ENCODE data around the gene MRPS5.

MRPS5 gene

DNA sequence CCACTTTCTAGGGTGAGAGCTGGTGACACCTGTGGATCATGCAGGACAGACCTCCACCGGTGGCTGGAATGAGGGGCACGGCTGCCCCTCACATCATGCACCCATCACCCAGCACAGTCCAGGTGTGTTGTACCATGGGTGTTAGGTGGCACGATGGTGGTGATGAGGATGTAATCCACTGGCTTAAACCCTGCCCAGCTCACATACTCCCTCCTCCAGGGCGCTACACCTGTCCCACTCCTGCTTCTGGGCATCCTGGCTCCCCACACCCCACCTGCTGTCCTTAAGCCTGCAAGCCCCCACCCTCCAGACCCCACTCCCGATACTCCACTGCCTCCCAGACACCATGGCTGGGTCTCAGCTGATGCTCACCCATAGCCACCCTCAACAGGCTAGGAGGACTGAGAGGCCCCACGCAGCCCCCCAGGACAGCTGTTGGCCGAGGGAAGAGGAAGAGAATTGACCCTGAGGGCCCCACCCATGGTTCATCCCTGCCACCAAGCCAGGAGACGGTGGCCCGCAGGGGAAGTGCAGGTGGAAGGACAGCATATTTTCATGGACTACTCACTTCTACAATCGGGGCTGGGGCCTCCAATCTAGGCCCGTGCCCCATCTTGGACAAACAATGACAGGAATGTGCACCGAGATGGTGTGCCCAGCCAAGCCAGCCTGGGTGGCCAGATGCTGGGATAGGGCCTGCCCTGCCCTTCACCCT lies 61.8 kb downstream of the MRPS5 start:
- no peak for DNase-seq

GRCh38 chr2:95058989-95059641 lies 62.5 kb downstream of the MRPS5 start:
- DNase-seq, result no peak

GRCh38 chr2:95058466-95058988 lies 63.1 kb downstream of the MRPS5 start:
- DNase-seq, result no peak

GRCh38 chr2:95057535-95058370 lies 63.9 kb downstream of the MRPS5 start:
- no peak for DNase-seq

DNA sequence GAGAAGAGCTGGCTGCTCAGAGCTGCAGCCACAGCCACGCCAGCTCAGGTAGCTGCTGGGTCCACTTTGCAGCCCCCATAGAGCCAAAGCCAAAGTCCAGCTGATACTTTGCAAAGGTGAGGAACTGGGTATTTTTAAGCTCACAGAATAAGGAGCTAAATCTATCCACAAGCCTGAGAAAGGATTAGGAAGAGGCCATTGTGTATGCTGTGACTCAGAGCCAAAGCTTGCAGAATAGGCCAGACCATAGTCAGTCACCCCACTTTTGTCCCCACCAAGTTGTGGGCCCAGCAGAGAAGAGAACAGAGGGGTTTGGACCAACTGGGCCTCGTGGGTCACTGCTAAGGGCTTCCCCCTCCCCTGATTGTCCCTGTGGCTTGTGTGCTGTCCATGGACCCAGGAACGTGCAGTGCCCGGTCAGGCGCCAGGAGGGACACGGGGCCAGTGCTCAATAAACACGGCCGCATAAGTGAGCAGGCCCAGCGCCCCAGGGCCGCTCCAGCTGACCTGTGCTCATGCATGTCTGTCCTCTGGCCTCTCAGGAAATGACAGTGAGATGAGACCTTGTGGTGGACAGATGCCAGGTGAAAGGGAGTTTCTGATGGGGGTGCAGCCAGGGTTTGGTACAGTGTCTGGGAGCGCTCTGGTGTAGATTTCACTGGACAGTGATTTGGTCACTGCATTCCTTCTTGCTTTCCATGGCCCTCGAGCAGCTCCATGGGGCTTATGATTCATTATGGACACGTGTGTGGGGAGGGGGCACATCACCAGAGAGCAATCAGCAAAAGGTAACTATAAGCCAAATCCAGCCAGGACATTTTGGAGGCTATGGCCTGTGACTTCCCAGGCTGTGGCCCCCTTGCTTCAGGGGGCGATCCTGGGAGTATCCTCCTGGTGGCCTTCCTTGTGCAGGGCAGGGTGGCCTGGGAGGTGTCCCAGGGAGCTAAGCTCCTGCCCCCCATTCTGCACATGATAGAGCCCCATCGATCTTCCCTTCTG lies 64.8 kb downstream of the MRPS5 start:
- DNase-seq, result no peak

DNA sequence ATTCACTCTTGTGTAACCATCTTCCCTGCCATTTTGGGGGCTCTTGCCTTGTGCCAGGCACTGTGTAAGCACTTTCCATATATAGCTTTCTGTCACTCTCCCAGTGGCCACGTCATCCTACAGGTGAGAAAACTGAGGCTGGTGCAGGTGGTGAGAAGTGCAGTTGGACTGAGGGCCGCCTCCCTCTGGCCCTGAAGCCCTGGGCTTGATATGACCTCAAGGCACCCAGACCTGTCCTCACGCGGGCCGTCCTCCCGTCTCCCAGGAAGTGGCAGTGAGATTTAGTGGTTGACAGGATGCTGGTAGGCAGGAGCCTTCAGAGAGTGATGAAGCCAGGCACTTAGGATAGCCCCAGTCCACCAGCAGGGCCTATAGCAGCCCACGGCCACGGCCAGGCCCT lies 65.6 kb downstream of the MRPS5 start:
- no peak for DNase-seq

DNA sequence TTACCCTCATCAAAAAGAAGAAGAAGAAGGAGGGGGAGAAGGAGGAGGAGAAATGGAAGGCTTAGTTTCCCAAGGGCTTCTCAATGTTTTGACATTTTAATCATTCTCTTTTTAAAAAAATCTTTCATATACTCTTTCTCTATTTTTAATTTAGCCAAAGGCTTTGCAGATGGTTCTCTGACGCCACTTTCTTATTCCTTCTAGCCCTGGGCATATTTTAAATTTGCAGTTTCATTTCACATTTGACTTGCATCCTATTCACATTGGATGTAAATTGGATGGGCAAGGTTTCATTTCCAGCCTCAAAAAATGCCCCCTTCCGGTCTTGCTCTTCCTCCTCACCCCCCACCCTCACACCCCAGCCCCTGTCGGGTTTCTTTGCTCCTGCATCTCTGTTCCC lies 66.3 kb downstream of the MRPS5 start:
- no peak for DNase-seq

DNA sequence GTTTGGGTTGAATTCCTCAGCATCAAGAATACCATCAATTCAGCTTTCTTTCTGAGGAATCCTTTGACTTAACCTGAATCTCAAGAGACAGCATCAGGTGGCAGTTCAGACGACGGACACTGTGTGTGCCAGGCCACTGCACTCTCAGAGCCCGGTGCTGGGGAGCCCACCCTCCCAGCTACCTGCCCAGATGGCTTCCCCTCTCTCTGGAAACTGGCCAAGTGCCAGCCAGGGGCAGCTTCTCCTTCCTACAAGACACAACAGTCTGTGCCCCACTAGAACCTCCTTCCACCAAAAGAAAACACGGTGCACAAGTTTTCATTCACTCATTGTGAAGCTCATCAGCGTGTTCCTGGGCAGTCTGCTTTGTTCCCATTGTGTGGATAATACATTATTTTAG lies 67.6 kb downstream of the MRPS5 start:
- DNase-seq, result no peak

DNA sequence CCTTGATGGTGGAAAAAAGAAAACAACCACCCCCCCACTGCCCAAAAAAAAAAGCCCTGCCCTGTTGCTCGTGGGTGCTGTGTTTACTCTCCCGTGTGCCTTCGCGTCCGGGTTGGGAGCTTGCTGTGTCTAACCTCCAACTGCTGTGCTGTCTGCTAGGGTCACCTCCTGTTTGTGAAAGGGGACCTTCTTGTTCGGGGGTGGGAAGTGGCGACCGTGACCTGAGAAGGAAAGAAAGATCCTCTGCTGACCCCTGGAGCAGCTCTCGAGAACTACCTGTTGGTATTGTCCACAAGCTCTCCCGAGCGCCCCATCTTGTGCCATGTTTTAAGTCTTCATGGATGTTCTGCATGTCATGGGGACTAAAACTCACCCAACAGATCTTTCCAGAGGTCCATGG lies 68.1 kb downstream of the MRPS5 start:
- no peak for DNase-seq

- no peak for DNase-seq
Observed at GRCh38 chr2:95052804-95053479, 68.7 kb downstream of the MRPS5 start.

DNA sequence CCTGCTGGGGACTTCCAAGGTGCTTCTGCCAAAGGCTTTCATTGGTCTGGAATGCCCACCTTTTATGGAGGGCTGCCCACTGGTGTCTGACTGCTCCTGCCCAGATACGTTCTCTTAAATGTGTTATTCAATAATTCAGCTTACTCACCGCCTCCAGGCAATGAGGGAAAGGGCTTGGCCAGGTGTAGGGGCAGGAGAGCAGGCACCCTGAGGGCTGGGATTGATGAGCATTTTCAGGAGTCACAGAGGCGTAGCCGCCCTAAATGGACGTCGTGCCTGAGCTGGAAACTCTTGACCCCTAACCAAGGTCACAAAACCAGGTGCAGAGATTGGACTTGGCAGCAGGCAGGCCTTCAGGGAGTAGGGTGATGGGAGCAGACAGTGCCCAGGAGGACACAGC lies 69.3 kb downstream of the MRPS5 start:
- no peak for DNase-seq

DNA sequence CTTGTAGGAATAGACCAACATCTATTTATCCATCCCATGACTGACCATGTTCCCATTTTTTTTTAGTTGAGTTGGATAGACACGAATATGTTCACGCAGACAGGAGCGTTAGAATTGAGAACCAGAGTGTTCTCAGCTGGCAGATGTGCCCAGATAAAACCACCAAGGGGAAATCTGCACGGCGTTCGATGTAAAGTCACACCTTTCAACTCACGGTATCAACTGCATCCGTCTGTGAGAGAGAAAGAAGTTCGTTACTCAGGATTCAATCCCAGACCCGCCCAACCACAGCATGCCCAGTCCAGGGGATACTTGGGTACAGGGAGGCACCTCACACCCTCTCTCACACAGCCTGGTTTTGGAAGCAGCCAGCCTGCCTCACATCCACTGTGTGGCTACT lies 70.0 kb downstream of the MRPS5 start:
- no peak for DNase-seq

- DNase-seq, result no peak
Observed at GRCh38 chr2:95050385-95051300, 71.0 kb downstream of the MRPS5 start.

DNA sequence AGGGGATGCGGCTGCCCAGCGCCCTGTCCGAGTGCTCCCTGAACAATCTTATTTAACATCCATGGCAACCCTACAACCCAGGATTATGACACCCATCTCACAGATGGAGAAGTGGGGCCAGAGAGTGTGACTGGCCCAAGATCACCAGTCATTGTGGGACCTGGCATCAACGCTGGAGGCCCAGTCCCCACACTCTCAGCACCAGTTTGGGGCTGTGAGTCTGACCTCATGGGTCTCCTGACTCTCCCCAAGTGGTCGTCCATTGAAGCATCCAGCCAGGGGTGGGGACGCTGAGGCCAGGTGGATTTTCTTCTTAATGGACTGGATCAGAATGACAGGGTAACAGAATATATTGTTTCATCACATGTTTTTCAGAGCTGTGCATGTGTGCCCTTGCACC lies 71.6 kb downstream of the MRPS5 start:
- DNase-seq, result no peak

GRCh38 chr2:95049683-95049955 lies 72.0 kb downstream of the MRPS5 start:
- DNase-seq, result no peak

GRCh38 chr2:95048825-95049682 lies 72.6 kb downstream of the MRPS5 start:
- no peak for DNase-seq

GRCh38 chr2:95047629-95048510 lies 73.7 kb downstream of the MRPS5 start:
- DNase-seq, result no peak

GRCh38 chr2:95046371-95047112 lies 75.1 kb downstream of the MRPS5 start:
- DNase-seq, result no peak
